ENCODE measurements around the gene WNK2.

- TF ChIP-seq, protein P1, sequence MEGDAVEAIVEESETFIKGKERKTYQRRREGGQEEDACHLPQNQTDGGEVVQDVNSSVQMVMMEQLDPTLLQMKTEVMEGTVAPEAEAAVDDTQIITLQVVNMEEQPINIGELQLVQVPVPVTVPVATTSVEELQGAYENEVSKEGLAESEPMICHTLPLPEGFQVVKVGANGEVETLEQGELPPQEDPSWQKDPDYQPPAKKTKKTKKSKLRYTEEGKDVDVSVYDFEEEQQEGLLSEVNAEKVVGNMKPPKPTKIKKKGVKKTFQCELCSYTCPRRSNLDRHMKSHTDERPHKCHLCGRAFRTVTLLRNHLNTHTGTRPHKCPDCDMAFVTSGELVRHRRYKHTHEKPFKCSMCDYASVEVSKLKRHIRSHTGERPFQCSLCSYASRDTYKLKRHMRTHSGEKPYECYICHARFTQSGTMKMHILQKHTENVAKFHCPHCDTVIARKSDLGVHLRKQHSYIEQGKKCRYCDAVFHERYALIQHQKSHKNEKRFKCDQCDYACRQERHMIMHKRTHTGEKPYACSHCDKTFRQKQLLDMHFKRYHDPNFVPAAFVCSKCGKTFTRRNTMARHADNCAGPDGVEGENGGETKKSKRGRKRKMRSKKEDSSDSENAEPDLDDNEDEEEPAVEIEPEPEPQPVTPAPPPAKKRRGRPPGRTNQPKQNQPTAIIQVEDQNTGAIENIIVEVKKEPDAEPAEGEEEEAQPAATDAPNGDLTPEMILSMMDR (IDR thresholded peaks at IDR 0.05; ENCODE audit: low read depth, low read length, poor library complexity, severe bottlenecking) = peak; percentile 95
- no peak for TF ChIP-seq EZH2phosphoT487 (IDR thresholded peaks at IDR 0.05; ENCODE audit: borderline replicate concordance, low read length)
These were observed 29.5 kb upstream of the WNK2 start for GRCh38 chr9:93154293-93154903.

Data from DOHH2 (cell line).